GM21723 (cell line): Measurements from ENCODE around the gene SLCO3A1.

Experiments used
- ATAC-seq: cut with Tn5 transposase; IDR thresholded peaks from one replicate; pipeline ENCODE4 v1.9.1; 2021; ENCODE audit warnings: mild to moderate bottlenecking, moderate library complexity; ENCODE audit not compliant: unreplicated experiment

The SLCO3A1 gene

DNA sequence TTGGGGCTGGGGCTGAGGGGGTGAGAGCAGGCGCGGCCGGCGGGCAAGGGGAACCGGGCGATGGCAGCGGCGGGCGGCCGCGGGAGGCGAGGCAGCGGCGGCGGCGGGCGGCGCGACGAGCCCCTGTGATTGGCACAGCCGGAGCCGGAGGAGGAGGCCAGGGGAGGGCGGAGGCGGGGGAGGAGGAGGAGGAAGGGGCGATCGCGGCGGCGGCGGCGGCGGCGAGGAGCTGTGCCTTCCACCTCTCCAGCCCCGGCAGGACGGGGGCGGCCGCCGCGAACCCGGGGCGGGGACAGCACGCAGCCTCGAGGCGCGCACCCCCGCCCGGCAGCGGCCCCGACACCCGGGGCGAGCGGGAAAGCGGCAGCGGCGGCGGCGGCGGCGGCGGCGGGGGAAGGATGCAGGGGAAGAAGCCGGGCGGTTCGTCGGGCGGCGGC lies at the start of gene SLCO3A1:
Gene SLCO3A1 (plus strand): TSS at position 198 of the 437 bp plus-strand sequence.
- peak; percentile 22 for ATAC-seq

DNA sequence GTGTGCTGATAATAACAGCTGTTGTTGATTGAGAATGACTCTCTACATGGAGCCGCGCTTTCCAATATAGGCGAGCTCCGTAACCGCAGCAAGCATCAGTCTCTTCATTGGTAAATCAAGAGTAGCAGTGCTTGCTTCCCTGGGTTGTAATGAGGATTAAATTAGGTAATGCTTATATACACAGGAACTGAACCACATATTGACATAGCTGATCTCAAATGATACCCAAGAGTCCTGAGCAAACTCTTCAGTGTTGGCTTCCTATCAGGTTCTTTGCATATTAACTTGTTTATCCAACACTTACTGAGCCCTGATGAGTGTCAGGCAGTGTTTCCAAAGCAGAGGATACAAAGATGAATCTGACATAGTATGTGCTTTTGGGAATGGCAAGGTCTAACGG lies 46.4 kb upstream of the SLCO3A1 start:
- no peak for ATAC-seq

DNA sequence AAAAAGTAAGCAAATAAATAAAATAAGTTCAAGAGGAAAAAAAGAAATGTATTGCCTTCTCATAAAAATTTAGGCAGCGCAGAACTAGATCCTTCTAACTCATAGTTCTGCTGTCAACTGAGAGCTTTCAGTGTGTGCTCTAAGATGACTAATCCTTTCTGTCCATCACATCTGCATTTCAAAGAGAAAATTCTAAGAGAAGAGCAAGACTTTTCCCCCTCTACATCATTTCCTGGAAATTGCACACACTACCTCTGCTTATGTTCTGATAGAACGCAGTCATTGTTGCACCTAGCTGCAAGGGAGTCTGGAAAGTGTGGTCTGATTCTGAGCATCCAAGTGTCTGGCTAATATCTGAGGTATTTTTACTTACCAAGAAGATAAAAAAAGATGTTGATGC lies 39.6 kb upstream of the SLCO3A1 start:
- no peak for ATAC-seq

DNA sequence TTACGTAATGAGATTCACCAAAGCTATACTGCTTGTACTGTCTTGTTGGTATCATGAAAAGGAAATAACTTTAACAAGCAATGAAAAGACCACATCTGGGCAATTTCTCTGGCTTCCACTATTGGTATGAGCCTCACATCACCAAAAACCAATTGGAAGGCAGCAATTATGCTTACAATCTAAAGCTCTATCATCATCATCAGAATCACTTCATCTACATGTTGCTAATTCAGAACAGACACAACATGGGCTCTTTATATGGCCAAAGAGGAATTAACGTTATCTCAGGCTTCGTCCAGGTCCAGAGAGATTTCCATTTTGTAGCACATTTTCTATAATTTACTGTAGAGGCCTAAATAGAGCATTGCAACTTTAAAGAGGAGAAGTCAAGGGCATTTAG lies 36.6 kb upstream of the SLCO3A1 start:
- ATAC-seq: no peak

DNA sequence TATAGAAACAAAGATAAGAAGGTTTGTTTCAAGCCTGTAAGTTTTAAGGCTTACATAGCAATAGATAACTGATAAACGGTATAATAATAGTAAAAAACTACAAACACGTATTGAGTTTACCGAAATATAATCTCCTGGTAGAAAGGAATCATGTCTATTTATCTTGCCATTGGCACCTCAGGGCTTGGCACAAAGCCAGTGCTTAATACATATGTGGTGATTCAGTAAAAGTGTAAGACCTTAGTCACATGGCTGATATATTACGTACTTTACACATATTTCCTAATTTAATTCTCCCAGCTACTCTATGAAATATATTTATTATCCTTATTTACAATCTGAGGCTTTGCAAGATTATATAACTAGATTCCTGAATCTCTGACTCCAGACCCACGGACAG lies 32.0 kb upstream of the SLCO3A1 start:
- ATAC-seq: no peak

DNA sequence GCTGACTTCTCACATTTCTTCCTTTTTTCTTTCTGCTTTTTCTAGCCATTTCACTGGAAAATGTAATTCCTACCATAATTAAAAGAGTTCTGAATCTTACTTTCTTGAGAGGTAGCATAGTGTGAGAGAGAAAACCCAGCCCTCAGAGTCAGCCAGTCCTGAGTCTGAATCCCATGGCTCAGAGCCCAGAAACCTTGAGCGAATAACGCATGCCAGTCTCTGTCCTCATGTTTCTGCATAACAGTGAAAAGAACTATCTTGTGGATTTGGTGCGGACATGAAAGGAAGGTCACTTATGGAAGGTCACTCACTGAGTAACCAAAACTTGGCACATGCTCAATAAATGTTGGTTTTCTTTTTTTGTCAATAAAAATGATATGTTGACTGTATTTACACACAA lies 29.3 kb upstream of the SLCO3A1 start:
- no peak for ATAC-seq

DNA sequence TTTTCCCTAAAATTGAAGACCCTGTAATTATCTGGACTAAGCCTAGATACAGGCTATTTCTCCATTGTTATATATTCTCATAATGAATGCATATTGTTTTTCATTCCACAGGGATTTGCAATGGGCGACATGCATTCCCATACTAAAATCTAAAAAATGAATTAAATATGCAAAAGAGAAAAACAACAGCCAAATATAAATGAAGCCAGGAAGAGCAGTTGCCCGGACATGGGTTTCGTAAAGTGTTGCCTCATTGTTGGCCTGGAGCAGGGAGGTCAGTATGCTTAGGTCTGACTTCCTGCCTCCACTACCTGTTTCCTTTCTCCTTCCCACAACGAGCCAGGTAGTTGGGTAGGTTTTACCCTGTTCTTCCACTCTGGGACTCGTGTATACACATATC lies 27.1 kb upstream of the SLCO3A1 start:
- ATAC-seq: no peak

DNA sequence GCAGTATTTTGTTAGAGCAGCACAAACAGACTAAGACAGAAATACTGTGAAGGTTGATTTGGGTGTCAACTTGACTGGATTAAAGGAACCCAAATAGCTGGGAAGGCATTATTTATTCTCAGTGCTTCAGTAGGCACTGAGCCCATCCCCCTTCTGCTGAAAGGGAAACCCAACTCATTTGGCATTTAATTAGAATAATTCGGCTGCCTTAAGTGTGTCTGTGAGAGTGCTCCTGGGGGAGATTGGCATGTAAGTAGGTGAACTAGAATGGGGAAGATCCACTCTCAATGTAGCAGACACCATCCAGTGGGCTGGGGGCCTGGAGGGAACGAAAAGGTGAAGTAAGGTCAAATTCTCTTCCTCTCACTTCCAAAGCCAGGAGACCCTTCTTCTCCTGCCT lies 20.5 kb upstream of the SLCO3A1 start:
- ATAC-seq: no peak

DNA sequence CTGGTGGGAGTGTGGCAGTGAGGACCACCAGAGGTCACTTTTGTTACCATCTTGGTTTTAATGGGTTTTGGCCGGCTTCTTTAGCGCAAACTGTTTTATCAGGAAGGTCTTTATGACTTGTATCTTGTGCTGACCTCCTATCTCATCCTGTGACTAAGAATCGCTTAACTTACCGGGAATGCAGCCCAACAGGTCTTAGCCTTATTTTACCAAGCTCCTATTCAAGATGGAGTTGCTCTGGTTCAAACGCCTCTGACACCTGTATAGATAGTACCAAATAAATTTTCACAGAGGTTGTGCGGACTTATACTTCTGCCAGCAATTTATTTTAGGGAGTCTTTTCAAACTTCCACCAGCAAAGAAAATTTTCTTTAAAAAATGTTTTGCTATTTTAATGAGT lies 13.6 kb upstream of the SLCO3A1 start:
- no peak for ATAC-seq

DNA sequence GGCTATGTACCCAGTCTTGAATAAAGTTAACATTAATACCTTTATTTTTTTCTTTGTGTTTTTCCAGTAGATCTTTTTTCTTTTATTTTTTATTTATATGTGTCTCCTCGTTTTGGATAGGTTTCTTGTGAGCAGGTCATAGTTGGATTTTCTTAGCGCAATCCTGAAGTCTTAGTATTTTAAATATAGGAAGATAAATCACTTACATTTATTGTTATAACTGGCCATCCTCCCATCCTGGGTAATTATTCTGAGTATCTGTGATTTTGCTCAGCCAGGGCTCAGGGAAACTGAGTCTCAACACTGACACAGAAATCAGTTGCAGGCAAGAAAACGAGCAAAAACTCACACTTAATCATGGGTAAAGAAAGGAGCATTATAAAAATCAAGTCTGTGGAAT lies 11.6 kb upstream of the SLCO3A1 start:
- no peak for ATAC-seq

DNA sequence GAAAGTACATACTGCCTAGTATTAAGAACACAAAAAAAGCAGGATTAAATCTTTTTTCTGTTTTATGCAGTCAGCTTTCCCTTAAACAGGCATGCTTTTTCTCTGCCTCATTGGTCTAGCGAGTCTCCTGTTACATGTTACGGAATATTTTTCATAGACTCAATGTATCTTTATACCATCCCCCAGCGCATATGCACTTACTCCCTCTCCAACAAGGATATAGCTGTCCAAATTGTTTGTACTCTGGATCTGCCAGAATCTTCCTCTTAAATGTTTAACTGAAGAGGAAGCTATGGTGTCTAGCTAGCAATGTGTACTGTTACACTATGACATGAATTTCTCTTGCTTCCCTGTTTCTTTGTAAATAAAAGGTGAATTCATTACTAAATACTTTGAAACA lies 9.2 kb upstream of the SLCO3A1 start:
- no peak for ATAC-seq

DNA sequence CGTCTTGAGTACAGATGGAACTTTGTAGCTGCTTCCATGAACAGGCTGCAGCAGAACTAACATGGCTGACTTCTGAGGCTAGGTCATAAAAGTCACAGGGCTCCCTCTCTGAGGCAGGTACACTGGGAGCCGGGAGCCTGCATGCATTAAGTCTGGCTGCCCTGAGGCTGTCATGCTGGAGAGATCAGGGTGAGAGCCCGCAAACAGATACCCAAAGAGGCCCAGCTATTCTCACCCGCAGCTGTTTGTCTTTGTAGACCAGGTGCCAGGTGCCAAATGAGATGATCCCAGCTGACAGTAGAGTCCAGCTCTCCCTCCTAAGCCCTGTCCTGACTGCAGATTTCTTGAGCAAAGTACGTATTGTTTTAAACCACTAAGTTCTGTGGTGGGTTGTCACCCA lies 8.6 kb upstream of the SLCO3A1 start:
- ATAC-seq: no peak

DNA sequence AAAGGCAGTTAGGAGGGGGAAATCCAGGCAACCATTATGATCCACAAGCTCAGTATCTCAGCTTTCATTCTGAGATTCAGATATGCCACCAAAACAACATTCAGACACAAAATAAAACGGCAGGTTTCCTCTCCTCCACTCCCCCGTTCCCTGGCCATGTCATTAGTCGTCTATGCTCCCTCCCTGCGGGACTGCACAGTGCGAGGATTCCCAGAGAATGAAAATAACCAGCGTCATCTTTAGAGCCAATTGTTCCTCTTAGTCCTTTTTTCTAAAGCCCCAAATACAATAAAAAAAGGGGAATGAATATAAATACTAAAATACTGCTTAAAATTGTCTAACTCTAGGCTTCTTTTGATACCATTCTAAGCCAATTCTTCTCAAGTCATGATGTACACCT lies 7.8 kb upstream of the SLCO3A1 start:
- no peak for ATAC-seq

DNA sequence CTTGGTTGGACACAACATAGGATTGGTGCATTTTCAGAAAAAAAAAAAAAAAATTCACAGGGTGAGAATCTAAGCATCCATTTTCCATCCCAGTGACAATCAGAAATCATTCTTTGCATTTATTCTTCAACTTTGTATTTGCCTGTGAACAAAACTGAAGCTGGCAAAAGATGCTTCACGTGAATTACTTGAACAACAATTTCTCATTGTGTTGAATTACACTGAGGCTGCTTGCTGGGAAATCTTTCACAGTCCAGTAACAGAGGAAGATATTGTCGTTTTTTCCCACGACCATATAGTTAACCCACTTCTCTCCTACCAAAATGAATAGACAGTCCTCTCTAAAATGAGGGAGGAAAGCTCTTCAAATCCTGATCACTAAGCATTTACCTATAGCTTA lies 4.3 kb upstream of the SLCO3A1 start:
- ATAC-seq: no peak

DNA sequence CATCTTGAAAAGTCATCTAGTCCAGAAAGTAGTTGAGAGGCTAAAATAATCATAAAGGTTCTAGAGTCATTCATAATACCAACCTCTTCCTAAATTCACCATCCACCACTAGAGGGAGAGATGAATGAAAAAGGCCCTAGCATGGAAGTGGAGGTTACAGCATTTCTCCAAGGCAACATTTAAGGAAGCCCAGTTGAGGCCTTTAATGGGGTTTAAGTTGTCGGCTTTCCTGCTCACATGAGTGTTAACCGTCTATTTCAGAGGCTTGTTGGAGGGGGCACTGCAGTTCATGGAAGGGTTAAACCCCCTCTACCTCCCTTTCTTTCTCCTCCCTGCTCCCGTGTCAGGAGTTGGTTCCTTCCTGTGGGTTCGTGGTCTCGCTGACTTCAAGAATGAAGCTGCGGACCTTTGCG lies 3.8 kb upstream of the SLCO3A1 start:
- no peak for ATAC-seq

DNA sequence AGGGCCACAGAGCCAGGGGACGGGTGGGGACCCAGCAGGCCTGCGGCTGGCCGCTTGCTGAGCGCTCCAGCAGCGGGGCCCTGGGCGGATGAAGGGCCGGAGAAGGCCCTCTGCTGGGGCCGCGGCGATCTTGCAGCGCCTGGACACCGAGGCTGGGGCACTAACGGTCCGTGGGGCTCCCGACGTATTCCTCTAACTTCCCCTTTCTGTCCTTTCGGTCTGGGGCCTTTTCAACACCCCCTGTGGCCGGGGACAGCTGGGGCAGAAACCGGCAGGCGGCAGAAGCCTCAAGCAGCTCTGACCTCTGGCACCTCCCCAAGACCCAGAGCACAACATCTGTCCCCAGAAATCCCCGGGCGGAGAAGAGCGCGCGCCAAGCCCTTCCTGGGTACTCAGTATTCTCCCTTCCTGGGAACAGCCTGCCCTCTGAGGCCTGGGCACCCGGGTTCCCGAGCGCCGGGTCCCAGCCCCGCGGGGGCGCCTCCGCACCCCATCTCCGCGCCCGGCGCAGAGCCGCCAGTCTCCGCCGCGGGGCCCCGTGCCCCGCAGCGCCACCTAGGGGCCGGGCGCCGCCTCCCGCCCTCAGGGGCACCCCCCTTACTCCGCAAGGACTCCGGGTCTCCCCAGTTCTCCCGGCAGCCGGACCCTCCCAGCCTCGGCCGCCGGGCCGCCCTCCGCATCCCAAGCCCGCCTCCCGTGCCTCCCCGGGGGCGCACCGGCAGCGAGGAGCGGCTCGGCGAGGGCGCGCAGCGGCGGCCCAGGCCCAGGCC lies 582 bp upstream of the SLCO3A1 start:
- ATAC-seq: peak; percentile 64

DNA sequence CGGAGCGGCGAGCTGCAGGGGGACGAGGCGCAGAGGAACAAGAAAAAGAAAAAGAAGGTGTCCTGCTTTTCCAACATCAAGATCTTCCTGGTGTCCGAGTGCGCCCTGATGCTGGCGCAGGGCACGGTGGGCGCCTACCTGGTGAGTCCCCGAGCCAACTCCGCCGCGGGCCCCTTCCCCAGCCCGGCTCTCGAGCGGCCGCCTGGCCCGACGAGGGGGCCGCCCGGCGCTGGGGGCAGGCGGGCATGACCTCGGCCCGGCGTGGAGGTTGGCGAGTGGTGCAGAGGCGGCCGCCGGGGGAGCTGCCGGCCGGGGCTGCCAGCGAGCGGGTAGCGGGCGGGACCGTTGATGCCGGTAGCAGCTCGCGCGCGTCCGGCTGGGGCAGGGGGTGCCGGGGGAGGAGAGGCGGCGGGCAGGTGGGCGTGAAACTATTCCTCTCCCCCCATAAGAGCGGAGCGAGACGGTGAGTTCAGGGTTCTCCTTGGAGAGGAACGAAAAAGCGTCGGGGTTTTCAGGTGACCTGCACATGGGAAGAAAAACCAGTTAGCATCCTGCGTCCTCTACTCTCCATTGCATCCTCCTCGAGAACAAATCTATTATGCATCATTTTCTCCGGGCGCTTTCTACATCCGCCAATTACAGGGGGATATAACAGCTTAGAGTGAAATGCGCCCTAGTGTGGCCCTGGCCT lies 585 bp downstream of the SLCO3A1 start:
- ATAC-seq: no peak

DNA sequence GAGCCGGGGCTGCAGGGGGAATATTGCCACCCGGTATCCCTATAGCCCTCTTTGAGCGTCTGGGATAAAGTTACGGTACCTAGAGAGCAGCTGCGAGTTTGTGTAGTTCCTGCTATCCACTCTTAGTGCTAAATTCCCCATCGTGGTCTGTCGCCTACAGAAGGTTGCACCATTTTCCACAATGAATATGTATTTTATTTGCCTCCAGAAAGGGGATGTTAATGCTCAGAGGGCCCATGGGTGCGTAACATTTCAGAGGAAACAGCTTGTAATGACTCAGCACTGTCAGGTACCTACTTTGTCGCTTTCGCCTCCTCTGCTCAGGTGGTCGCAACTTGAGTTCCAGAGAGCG lies 1.1 kb downstream of the SLCO3A1 start:
- no peak for ATAC-seq

DNA sequence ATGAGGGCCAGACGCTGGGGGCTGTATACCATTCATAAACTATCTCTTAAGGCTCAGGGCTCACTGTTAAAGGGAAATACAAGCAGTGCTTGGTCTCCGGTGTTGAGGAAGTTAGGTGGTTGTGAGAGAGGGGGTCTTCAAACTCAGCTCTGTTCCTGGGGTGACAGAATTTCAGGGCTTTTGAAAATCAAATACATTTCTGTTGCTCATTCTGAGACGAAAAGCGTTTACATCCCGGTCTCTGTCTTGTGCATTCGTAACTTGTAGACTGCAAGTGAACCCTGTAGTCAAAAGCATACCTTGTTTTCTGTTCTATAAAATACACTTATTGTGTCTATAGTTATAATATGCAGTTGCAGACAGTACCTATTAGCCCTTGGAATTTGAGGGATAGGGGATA lies 1.7 kb downstream of the SLCO3A1 start:
- ATAC-seq: no peak

DNA sequence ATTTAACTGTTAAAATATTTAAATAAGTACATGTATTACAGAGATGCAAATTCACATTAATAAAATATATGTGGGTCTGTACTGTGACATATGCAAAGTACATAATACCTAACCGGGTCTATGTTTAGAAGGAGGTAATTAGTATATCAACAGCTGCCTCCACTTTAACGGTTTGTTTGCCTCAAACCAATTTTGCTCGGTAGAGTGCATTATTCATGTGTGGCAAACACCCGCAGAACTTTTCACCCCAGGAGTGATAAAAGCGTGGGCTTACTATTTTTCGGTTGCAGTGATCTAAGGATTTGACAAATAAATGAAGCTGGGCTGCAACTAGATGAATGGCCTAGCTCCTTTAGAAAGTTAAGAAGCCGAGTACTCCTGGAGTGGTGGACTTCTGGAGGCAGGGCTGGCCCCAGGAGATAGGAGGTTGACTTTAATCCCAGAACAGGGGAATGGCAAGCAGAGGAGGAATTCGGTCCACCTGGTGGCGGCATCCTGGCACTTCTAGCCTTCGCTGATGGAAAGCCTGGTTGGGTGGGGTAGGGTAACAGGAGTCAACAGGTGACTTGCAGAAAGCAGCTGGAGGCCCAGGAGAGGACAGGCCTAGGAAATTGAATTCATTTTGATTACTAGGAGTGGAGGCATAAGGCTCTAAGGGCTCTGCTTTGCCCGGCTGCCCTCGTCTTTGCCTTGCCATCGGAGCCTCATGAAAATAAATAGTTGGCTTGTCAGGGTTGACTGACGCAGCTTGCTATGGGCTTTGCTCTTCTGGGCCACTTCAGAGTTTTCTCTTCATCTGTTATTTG lies 2.4 kb downstream of the SLCO3A1 start:
- ATAC-seq: no peak

DNA sequence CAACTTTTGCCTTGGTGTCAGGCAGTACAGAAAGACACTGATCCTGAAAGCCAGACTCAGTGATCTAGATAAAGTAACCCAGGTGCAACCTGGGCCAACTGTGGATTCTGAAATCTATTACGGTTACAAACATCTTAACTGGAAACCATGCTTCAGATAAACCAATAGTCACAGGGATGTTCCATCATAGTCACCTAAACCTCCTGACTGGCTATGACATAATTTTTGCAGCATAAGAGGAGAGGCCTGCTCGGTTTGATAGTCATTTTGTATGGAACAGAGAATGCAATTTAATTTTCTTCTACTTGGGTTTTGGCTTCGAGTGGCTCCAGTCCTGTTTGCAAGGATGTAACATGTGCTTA lies 3.7 kb downstream of the SLCO3A1 start:
- no peak for ATAC-seq

DNA sequence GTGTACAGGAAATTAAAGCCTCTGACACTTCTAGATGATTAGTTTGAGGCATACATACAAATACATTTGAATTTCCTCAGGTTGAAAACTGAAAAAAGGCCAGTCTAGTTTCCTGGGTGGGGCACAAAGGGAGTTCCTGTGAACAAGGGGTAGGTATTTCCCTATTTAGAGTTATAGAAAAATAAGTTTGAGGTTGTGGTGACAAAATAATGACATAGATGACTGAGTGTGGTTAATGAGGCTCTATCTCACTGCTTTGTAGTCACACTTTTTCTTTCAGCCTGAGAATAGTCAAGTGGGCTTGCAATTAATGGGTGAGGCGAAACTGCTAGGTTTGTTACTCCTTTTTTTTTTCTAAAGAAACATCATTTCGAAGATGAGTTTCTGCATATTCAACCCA lies 4.3 kb downstream of the SLCO3A1 start:
- peak; percentile 52 for ATAC-seq
